ENCODE measurements around the gene POLRMT. TPM values are rescaled to one million over a fixed set of nuclear protein-coding genes. Genes with fewer than 3 reads are reported as not detected.
"Not testable (repeated sequence)": the region's sequence is repeated elsewhere in the genome, so short reads cannot be mapped to it uniquely, and the experiment has no call there.

POLRMT gene
- total RNA-seq, 1 donor from 2014 or later = 71.1 TPM

DNA sequence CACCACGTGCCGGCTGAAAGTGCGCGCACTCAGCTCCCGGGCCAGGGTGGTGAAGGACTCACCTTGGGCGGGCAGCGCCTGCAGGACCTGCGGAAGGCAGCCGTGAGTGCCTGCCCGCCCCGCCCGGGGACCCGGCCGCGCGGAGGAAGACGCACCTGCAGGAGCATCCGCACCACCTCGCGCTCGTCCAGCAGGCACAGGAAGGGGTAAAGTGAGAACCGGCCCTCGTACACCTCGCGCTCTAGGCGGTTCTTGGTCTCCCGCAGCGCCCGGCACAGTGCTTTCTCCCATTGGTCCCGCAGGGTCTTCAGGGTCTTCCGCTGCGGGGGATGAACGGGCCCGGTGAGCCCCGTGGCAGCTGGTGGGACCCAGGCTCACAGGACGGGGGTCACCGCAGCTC lies 10.7 kb downstream of the POLRMT start:
- no peak overlapping the region for H3K27ac Mint-ChIP-seq (ENCODE audit: unreplicated experiment)
- H3K36me3 Mint-ChIP-seq (ENCODE audit: low read depth) = peaks cover 7% of the 10 kb centered on the region
- no peak for DNase-seq (ENCODE audit: low read depth, low spot score)
- no peaks in the 10 kb centered on the region for H3K9me3 Mint-ChIP-seq
- H3K4me3 Mint-ChIP-seq = no peak overlapping the region
- H3K27me3 Mint-ChIP-seq (ENCODE audit: low read depth) = no peaks in the 10 kb centered on the region
- peaks cover 7% of the 10 kb centered on the region for H3K4me1 Mint-ChIP-seq
- TF ChIP-seq, protein P1, sequence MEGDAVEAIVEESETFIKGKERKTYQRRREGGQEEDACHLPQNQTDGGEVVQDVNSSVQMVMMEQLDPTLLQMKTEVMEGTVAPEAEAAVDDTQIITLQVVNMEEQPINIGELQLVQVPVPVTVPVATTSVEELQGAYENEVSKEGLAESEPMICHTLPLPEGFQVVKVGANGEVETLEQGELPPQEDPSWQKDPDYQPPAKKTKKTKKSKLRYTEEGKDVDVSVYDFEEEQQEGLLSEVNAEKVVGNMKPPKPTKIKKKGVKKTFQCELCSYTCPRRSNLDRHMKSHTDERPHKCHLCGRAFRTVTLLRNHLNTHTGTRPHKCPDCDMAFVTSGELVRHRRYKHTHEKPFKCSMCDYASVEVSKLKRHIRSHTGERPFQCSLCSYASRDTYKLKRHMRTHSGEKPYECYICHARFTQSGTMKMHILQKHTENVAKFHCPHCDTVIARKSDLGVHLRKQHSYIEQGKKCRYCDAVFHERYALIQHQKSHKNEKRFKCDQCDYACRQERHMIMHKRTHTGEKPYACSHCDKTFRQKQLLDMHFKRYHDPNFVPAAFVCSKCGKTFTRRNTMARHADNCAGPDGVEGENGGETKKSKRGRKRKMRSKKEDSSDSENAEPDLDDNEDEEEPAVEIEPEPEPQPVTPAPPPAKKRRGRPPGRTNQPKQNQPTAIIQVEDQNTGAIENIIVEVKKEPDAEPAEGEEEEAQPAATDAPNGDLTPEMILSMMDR (conservative IDR thresholded peaks at IDR 0.05) = no peak

DNA sequence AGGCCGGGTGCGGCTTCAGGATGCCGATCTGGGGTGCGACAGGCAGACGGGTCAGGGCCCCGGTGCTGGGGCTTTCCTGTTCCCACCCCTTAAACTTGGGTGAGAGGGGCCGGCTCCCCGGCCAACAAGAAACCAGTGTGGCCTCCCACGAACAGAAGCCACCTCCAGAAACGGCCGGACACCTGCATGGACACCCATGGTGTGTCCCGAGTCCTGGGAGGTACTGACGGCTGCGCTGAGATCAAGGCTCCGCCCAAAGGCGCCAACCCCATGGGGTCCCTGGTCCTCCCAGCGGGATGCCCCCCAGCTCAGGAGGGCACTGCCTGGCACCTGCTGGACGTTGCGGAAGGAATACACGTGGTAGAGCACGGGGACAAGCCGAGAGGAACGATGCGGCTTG lies 11.5 kb downstream of the POLRMT start:
- Mint-ChIP-seq H3K4me3 (no peak overlapping the region), H3K27ac (ENCODE audit: unreplicated experiment) (no peak overlapping the region)

DNA sequence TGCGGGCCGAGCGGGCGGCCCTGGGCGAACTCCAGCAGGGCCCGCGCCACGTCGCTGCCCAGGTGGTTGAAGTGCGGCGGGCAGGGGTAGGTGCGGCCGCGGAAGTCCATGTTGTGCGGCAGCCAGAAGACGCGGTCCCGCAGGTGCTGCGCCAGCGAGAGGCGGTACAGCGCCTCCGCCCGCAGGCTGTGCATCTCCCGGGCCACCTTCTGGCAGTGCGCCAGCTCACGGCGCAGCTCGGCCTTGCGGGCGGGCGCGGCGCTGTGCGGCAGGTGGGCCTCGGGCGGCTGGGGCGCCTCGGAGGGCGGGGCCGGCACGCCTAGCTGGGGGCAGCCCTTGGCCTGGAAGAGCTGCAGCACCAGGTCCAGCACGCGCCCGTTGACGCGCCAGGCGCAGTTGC lies 12.1 kb downstream of the POLRMT start:
- not testable (repeated sequence) for H3K27ac Mint-ChIP-seq (ENCODE audit: unreplicated experiment); H3K27me3 Mint-ChIP-seq (ENCODE audit: low read depth); H3K4me3 Mint-ChIP-seq; DNase-seq (ENCODE audit: low read depth, low spot score); H3K36me3 Mint-ChIP-seq (ENCODE audit: low read depth); H3K4me1 Mint-ChIP-seq; H3K9me3 Mint-ChIP-seq

More for the DNA sequence above, 11.5 kb downstream of the POLRMT start:
- DNase-seq (ENCODE audit: low read depth, low spot score) = no peak
- peaks cover 5% of the 10 kb centered on the region for H3K4me1 Mint-ChIP-seq
- peaks cover 6% of the 10 kb centered on the region for H3K36me3 Mint-ChIP-seq (ENCODE audit: low read depth)
- TF ChIP-seq, protein P1 (conservative IDR thresholded peaks at IDR 0.05) = no peak
- no peaks in the 10 kb centered on the region for H3K9me3 Mint-ChIP-seq
- H3K27me3 Mint-ChIP-seq (ENCODE audit: low read depth) = no peaks in the 10 kb centered on the region

DNA sequence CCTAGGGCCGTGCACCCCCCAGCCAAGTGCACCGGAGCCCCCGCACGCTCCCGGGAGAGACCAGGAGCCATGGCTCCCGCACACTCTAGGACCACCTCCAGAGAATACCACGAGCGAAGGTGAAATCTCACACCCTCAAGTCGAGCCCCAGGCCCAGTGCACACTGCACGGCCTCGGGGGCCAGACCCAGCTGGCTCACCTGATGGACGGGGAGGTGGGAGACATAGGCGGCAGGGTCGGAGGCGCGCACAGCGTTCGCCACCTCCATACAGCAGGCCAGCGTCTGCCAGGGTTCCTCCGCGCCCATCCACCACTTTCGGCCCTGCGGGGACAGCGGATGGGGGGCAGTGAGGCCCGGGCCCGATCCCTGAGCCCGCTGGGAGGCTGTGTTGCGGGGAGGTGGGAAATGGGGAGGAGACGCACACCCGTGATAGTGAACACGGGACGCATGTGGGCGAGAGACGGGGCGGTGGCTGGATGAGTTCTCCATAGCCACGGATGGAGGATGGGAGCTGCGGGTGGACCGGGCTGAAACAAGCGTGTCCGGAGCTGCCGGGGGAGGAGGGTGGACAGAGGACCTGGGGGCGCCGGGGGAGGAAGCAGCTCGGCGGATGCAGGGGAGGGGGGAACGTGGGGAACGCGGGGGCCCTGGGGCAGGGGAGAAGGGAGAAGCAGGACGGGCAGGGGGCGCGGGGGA lies 13.0 kb downstream of the POLRMT start:
- TF ChIP-seq, protein P1 (conservative IDR thresholded peaks at IDR 0.05) = no peak
- H3K4me3 Mint-ChIP-seq = no peak overlapping the region
- H3K27ac Mint-ChIP-seq (ENCODE audit: unreplicated experiment) = no peak overlapping the region
- peaks cover 5% of the 10 kb centered on the region for H3K36me3 Mint-ChIP-seq (ENCODE audit: low read depth)
- H3K4me1 Mint-ChIP-seq = peaks cover under 1% of the 10 kb centered on the region
- no peaks in the 10 kb centered on the region for H3K9me3 Mint-ChIP-seq
- no peak for DNase-seq (ENCODE audit: low read depth, low spot score)
- no peaks in the 10 kb centered on the region for H3K27me3 Mint-ChIP-seq (ENCODE audit: low read depth)

DNA sequence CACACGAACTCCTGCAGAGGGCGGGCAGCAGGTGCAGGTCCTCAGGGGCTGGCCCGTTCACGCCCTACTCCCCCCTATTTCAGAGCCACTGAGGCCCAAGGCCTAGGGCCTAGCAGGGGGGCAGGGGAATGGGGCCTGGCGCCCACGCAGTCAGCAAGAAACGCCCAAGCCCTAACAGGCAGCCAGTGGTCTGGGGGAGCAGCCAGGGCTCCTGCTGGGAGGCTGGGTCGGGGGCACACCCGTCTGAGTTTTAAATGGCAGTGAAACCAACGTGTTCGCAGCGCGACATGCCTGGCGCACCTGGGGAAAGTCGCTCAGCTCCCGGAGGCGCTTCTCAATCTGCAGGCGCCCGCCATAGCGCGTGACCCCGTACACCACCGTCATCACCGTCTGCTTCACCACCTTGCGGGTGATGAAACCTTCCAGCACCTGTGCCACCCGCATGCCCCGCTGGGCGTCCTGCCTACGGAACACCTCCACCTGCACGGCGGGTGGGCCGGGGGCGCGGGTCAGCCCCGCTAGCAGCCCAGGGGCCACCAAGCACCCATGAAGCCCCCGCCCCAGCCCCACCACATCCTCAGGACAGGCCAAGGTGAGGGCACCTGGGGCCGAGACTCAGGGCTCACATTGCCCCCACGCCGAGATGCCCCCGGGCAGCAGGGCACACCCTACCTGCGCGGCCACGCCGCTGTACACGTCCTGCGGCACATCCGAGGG lies 13.9 kb downstream of the POLRMT start:
- H3K9me3 Mint-ChIP-seq = no peaks in the 10 kb centered on the region
- peaks cover 6% of the 10 kb centered on the region for H3K36me3 Mint-ChIP-seq (ENCODE audit: low read depth)
- H3K27ac Mint-ChIP-seq (ENCODE audit: unreplicated experiment) = no peak overlapping the region
- TF ChIP-seq, protein P1 (conservative IDR thresholded peaks at IDR 0.05) = no peak
- no peaks in the 10 kb centered on the region for H3K4me1 Mint-ChIP-seq
- no peak for DNase-seq (ENCODE audit: low read depth, low spot score)
- H3K4me3 Mint-ChIP-seq = no peak overlapping the region
- no peaks in the 10 kb centered on the region for H3K27me3 Mint-ChIP-seq (ENCODE audit: low read depth)

DNA sequence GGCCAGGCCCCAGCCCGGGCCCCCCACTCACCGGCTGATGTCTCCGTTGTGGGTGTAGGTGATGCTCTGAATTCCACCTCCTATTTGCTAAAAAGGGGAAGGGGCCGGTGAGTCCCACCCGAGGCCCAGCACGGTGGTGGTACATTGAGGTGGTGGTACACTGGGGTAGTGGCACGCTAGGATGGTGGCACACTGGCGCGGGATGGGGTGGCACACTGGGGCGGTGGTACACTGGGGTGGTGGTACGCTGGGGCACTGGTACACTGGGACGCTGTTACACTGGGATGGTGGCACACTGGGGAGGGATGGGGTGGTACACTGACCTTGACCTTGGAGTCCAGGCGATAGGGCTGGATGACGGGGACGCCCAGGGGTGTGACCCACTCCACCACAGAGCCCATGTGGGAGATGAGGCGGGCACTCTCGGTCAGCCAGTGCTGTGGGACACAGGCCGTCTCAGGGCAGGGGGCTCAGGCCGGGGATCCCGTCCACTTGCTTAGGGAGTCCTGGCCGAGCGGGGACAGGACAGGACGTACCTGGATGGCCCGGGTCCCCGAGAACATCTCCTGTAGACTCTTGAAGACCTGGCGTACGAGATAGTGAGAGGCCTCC lies 14.6 kb downstream of the POLRMT start:
- Mint-ChIP-seq H3K4me1 (no peaks in the 10 kb centered on the region), H3K27me3 (ENCODE audit: low read depth) (no peaks in the 10 kb centered on the region), H3K36me3 (ENCODE audit: low read depth) (peaks cover 8% of the 10 kb centered on the region), H3K9me3 (no peaks in the 10 kb centered on the region), H3K27ac (ENCODE audit: unreplicated experiment) (no peak overlapping the region), H3K4me3 (no peak overlapping the region)
- TF ChIP-seq, protein P1 (conservative IDR thresholded peaks at IDR 0.05) = no peak
- no peak for DNase-seq (ENCODE audit: low read depth, low spot score)
